Measurements from ENCODE around the gene SUCLG2. TPM values are rescaled to one million over a fixed set of nuclear protein-coding genes. Genes with fewer than 3 reads are reported as not detected.

SUCLG2 gene
- total and polyA plus RNA-seq, 9 of the 15 experiments (the other 6 are each of a cell fraction or from before 2014, with no cell fraction given), result 10.1 to 41.4 (median 29.0) TPM

GRCh38 chr3:67362686-67363085, 291.7 kb downstream of the SUCLG2 start (continued):
- TF ChIP-seq NONO (IDR thresholded peaks at IDR 0.05; ENCODE audit: low read depth in 2 of 2, low read length in 1 of 2), result no peak
- TF ChIP-seq CSDE1 (IDR thresholded peaks at IDR 0.05), result no peak
- no peak for TF ChIP-seq ZNF551 (CRISPR knock-in tag; IDR thresholded peaks at IDR 0.05)
- TF ChIP-seq ZNF282 (CRISPR knock-in tag; IDR thresholded peaks at IDR 0.05), result no peak
- TF ChIP-seq TRIM25 (IDR thresholded peaks at IDR 0.05; ENCODE audit: borderline replicate concordance), result no peak
- no peak for TF ChIP-seq COPS2 (conservative IDR thresholded peaks at IDR 0.05)
- TF ChIP-seq USF2 (CRISPR knock-in tag; IDR thresholded peaks at IDR 0.05), result no peak
- TF ChIP-seq ZNF253 (CRISPR knock-in tag; conservative IDR thresholded peaks at IDR 0.05), result no peak
- peak; percentile 43; the same call in 1 of the 2 replicates for TF ChIP-seq ETV1 (tag; conservative IDR thresholded peaks at IDR 0.05; ENCODE audit: low read depth)
- TF ChIP-seq CTCFL (IDR thresholded peaks at IDR 0.05; ENCODE audit: borderline replicate concordance, insufficient read depth, low read depth, low read length, poor library complexity, severe bottlenecking), result no peak
- peak; percentile 55 to 56; a peak in 3 of 4 replicates for TF ChIP-seq TRIM24 (IDR thresholded peaks at IDR 0.05)
- TF ChIP-seq CEBPB (tag; IDR thresholded peaks at IDR 0.05), result no peak
- no peak for TF ChIP-seq FOXA1 (IDR thresholded peaks at IDR 0.05; ENCODE audit: borderline replicate concordance)
- no peak for TF ChIP-seq C11orf30 (IDR thresholded peaks at IDR 0.05; ENCODE audit: low read depth)
- peak; percentile 56 to 61; a peak in 3 of 4 replicates for TF ChIP-seq KDM1A (IDR thresholded peaks at IDR 0.05)
- no peak for TF ChIP-seq ETS2 (tag; IDR thresholded peaks at IDR 0.05; ENCODE audit: borderline replicate concordance, poor library complexity, severe bottlenecking)

Measured in K562 (cell line).